Measurements from ENCODE around the gene DNMT3A.

Gene DNMT3A

DNA sequence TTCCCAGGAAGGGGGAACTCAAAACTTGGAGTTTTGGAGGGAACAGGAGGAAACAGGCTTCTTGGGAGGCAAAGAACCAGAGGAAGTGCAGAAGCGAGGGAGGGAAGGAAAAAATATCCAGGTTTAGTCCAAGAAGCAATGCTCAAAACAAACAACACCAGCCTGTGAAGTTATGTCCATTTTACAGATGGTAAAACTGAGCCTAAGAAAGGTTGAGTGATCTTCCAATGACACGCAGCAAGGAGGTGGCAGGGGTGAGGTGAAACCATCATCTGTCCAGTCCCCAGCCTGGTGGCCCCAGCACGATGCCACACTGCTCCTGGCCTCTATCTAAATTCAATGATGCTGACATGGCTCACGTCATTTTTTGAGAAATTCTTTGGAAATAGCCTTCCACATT lies 10.8 kb downstream of the DNMT3A start:
- H3K4me2 ChIP-seq = no peak overlapping the region
- H3K9me3 ChIP-seq = peaks cover 22% of the 10 kb centered on the region
- no peak overlapping the region for H3K27ac ChIP-seq
- H3K9ac ChIP-seq = no peak overlapping the region
- no peaks in the 10 kb centered on the region for H3K27me3 ChIP-seq
- peaks cover 39% of the 10 kb centered on the region for H3K4me1 ChIP-seq
- TF ChIP-seq Cebpa-rat (IDR thresholded peaks at IDR 0.05) = no peak
- H4K20me1 ChIP-seq = peaks cover 74% of the 10 kb centered on the region
- H3K36me3 ChIP-seq = peaks cover 37% of the 10 kb centered on the region
- no peak overlapping the region for H3K4me3 ChIP-seq

DNA sequence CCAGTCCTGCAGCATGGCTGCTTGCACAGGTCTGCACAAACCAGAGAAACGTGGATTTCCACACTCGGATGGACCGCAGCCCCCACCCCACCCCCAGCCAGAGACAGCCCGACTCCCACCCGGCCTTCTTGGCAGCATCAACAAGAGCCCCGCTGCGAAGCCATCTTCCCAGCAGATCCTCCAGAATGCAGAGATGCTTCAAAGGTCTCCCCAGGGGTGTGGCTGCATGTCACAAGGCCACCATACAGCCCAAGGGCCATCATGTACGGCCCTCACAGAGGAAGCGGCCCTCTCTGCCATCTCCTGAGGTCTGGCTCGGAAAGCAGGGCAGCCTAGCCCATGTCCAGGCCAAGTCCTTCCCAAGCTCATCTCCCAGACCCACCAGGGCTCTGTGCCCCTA lies 11.5 kb downstream of the DNMT3A start:
- no peak for TF ChIP-seq Cebpa-rat (IDR thresholded peaks at IDR 0.05)
- H3K4me2 ChIP-seq = no peak overlapping the region
- no peaks in the 10 kb centered on the region for H3K27me3 ChIP-seq
- H4K20me1 ChIP-seq = peaks cover 73% of the 10 kb centered on the region
- H3K27ac ChIP-seq = no peak overlapping the region
- H3K9ac ChIP-seq = no peak overlapping the region
- H3K4me3 ChIP-seq = no peak overlapping the region
- peaks cover 37% of the 10 kb centered on the region for H3K36me3 ChIP-seq
- H3K9me3 ChIP-seq = peaks cover 22% of the 10 kb centered on the region
- peaks cover 36% of the 10 kb centered on the region for H3K4me1 ChIP-seq

DNA sequence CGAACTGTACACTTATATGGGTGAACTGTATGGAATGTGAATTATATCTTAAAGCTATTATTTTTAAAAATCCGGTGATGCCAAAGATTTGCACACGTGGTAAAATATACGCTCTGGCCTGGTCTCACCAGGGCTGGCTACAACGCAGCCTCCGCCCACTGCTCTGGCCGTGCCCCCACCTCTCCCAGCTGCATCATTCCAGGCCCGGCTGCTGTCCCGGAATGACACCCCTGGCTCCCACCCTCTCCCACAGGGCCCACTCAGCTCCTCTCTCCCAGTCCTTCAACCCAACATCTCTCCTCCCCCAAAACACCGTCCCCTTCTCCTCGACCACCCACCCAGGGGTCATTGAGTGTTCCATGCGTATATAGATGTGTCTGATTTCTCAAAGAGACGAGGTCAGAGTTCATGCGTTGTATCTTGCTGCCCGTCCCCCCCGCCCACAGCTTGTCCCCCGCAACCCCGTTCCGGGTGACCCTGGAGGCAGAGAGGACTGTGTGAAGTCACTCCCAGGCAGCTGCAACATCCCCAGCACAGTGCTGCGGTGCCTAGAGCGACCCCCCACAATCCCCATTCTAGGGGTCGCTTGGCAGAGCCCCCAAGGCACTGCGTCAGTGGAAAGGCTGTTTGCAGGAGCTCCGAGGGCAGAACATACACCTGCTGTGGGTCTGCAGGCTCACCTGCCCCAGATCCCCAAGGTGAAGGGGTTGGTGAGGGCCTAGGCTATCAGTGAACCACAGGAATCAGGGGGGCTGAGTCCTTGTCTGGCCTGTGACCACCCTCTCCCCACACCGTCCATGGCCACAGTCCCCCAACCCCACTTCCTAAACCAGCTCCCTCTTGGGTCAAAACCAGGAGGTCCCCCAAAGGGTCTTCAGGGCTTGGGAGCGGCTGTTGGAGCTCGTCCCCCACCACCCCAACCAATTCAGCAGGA lies 13.3 kb downstream of the DNMT3A start:
- Histone ChIP-seq H3K4me1 (peaks cover 26% of the 10 kb centered on the region; the same call in 1 of the 2 replicates), H3K27ac (no peak overlapping the region), H3K9me3 (peaks cover 22% of the 10 kb centered on the region), H3K27me3 (no peaks in the 10 kb centered on the region), H4K20me1 (peaks cover 73% of the 10 kb centered on the region), H3K36me3 (peaks cover 41% of the 10 kb centered on the region), H3K4me2 (no peak overlapping the region), H3K9ac (no peak overlapping the region), H3K4me3 (no peak overlapping the region)
- TF ChIP-seq Cebpa-rat (IDR thresholded peaks at IDR 0.05) = no peak

DNA sequence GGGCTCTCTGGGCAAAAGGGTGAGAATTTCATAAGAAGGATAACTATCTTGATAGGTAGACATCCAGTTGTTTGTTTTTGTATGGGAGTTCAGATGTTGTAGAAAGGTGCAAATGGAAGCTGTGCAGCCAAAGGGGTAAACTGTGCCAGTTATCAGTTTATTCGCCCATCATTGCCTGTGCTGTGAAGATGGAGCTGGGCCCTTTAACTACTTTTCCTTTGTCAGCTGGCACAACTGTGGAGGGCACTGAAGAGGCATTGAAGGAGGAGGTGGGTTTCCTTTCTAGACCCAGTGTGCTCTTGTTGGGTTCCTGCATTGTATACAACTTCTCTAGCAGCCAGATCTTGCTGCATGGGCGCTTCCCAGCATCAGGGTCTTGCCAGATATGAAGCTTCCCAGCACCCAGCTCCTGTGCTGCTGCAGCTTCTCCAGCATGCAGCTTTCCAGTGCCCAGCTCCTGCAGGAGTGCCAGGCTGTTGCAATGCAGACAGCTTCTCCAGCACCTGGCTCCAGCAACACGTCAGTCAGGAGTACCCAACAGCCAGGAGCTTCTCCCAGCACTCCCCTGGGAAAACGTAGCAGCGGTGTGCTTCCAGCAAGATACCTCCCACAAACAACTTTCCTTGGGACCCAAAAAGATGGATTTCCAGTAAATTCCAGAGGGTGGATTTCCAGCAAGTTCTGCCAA lies 15.3 kb downstream of the DNMT3A start:
- no peaks in the 10 kb centered on the region for H3K27me3 ChIP-seq
- peaks cover 12% of the 10 kb centered on the region; the same call in 1 of the 2 replicates for H3K4me1 ChIP-seq
- H3K9me3 ChIP-seq = peaks cover 22% of the 10 kb centered on the region
- H4K20me1 ChIP-seq = peaks cover 73% of the 10 kb centered on the region
- H3K9ac ChIP-seq = no peak overlapping the region
- peaks cover 40% of the 10 kb centered on the region for H3K36me3 ChIP-seq
- TF ChIP-seq Cebpa-rat (IDR thresholded peaks at IDR 0.05) = no peak
- 0 out of 2 replicates have a peak overlapping the region, but pooled peaks have one; percentile 11 for H3K4me3 ChIP-seq
- no peak overlapping the region for H3K27ac ChIP-seq
- no peak overlapping the region for H3K4me2 ChIP-seq

DNA sequence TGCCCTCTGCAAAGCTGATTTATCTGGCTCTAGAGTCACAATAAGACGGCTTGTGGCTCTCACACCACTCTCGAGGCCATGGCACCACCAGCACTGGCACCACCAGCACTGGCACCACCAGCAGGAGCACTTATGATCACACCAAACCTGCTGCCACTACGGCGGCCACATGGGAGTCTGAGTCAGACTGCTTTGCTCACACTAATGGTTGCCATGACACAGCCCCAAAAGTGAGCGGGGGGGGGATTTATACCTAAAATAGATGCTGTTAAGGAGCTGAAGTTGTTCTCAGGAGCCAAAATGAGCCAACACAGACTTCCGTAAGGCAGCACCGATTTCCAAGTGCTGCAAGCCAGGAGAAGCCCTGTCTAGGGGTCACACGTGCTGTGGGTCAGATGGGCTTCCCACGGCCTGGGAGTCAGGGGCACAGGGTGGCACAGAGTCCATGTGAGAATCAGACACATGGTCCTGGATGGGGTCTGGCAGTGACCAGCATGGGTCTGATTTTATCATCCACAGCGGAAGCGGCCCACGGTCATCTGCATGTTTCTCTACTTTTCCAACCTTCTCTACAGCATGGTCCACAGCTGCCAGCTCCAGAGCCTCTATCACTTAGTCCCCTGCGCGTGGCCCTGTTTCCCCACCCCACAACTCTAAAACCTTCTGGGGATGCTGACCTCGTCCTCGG lies 16.7 kb downstream of the DNMT3A start:
- H3K36me3 ChIP-seq = peaks cover 32% of the 10 kb centered on the region
- H3K9ac ChIP-seq = no peak overlapping the region
- peaks cover 66% of the 10 kb centered on the region for H4K20me1 ChIP-seq

DNA sequence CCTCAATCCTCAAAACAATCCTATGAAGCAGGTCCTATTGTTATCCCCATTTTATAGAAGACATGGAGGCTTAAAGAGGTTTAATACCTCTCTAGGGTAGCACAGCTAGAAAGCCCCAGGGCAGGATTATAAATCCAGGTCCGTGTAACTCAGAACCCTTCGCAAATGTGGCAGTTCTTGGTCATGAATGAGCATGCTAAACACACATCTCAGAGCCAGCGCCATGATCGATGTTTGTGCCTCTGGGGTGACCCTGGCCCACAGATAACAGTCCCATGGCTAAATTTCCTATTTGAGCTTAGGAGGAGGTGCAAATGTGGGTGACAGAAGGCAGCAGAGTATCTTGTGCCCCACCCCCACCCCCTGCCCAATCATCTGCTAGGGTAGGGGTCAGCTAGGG lies 17.5 kb downstream of the DNMT3A start:
- Histone ChIP-seq H3K27me3 (no peaks in the 10 kb centered on the region), H3K9ac (no peak overlapping the region), H3K4me1 (peaks cover 12% of the 10 kb centered on the region; the same call in 1 of the 2 replicates), H3K9me3 (peaks cover 22% of the 10 kb centered on the region), H3K4me3 (no peak overlapping the region), H3K4me2 (no peak overlapping the region), H3K27ac (no peak overlapping the region), H3K36me3 (peaks cover 32% of the 10 kb centered on the region), H4K20me1 (peaks cover 58% of the 10 kb centered on the region)
- TF ChIP-seq Cebpa-rat (IDR thresholded peaks at IDR 0.05) = no peak

More for the DNA sequence above, 16.7 kb downstream of the DNMT3A start:
- Histone ChIP-seq H3K4me1 (peaks cover 12% of the 10 kb centered on the region; the same call in 1 of the 2 replicates), H3K9me3 (peaks cover 22% of the 10 kb centered on the region), H3K27me3 (no peaks in the 10 kb centered on the region), H3K4me2 (no peak overlapping the region; the same call in 1 of the 2 replicates), H3K4me3 (no peak overlapping the region), H3K27ac (no peak overlapping the region)
- TF ChIP-seq Cebpa-rat (IDR thresholded peaks at IDR 0.05) = no peak

DNA sequence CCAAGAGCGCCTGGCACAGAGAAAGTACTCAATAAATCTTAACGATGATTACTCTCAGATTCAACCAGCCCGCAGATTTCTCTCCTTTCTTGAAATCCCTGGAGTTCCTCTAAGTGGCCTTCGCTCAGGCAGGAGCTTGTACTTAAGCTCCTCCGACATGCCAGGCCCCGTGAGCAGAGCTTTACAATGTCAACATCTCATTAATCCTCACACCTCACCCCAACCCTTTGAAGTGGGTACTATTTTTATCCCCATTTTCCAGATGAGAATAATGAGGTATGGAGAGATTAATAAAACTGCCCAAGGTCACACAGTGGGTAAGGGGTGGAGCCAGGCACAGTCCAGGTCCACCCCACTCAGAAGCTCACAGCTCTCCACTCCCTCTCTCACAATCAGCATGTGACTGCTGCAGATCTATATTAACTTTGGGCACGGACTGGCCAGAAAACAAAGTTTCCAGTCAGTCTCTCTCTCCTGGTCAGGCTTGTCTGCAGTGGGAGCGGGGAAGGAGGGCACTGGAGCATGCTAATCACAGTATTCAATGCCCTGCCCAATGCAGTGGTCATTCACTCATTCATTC lies 18.0 kb downstream of the DNMT3A start:
- Histone ChIP-seq H4K20me1 (peaks cover 53% of the 10 kb centered on the region), H3K9me3 (peaks cover 22% of the 10 kb centered on the region), H3K4me2 (no peak overlapping the region), H3K9ac (no peak overlapping the region), H3K4me3 (no peak overlapping the region), H3K27ac (no peak overlapping the region), H3K27me3 (no peaks in the 10 kb centered on the region), H3K36me3 (peaks cover 32% of the 10 kb centered on the region), H3K4me1 (peaks cover 12% of the 10 kb centered on the region; the same call in 1 of the 2 replicates)
- no peak for TF ChIP-seq Cebpa-rat (IDR thresholded peaks at IDR 0.05)

DNA sequence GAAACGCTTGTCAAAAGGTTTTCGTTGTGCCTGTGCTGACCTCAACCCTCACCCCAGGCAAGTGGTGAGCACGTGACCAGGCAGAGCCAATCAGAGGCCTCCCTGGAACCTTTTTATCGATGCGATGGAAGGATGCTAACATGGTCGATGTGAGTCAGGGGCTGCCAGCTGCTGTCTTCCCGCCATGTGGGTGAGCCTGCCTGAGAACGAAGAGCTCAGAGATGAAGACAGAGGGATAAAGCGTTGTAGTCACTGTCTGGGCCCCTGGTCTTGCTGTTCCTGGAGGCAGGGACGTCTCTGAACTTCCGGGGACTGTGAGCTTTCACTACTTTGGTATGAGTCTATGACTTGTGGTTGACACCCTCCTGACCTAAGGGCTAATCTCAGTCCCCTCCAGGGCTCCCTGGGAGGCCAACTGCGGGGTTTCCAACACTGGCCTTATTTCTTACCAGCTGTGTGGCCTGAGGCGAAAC lies 18.6 kb downstream of the DNMT3A start:
- no peak overlapping the region for H3K9ac ChIP-seq
- no peaks in the 10 kb centered on the region for H3K27me3 ChIP-seq
- TF ChIP-seq Cebpa-rat (IDR thresholded peaks at IDR 0.05) = no peak

DNA sequence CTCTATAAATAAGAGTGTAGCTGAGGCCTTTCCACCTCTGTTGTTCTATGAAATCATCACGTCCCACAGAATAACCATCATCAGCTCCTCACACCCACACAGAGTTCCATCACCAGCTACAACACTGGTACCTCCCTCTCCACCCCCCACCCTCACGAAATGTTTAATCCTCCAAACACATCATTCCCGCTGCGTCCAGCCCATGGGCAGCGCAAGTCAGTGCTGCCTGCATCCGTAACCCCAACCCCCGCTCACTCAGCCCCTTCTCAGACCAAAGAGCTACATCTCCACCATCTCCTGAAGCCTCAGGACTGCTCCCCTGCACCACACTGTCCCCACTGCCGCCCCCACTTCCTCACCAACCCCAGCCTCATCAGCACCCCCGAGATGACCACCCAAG lies 19.4 kb downstream of the DNMT3A start:
- H3K9me3 ChIP-seq = peaks cover 12% of the 10 kb centered on the region
- H3K27me3 ChIP-seq = no peaks in the 10 kb centered on the region
- no peak overlapping the region; the same call in 1 of the 2 replicates for H3K27ac ChIP-seq
- peaks cover 51% of the 10 kb centered on the region for H4K20me1 ChIP-seq
- H3K4me2 ChIP-seq = no peak overlapping the region
- H3K9ac ChIP-seq = no peak overlapping the region
- TF ChIP-seq Cebpa-rat (IDR thresholded peaks at IDR 0.05) = no peak
- peaks cover 22% of the 10 kb centered on the region for H3K36me3 ChIP-seq
- no peak overlapping the region for H3K4me3 ChIP-seq
- H3K4me1 ChIP-seq = peaks cover 13% of the 10 kb centered on the region; the same call in 1 of the 2 replicates

More for the DNA sequence above, 18.6 kb downstream of the DNMT3A start:
- H3K36me3 ChIP-seq = peaks cover 30% of the 10 kb centered on the region
- no peak overlapping the region for H3K27ac ChIP-seq
- H3K9me3 ChIP-seq = peaks cover 20% of the 10 kb centered on the region
- peaks cover 51% of the 10 kb centered on the region for H4K20me1 ChIP-seq
- H3K4me1 ChIP-seq = peaks cover 12% of the 10 kb centered on the region; the same call in 1 of the 2 replicates
- no peak overlapping the region for H3K4me2 ChIP-seq
- no peak overlapping the region for H3K4me3 ChIP-seq

Measured in BLaER1 (cell line).